Bronchial epithelial cell (primary cell): Measurements from ENCODE around the gene CEP70. TPM values are rescaled to one million over a fixed set of nuclear protein-coding genes. Genes with fewer than 3 reads are reported as not detected.

ENCODE experiments used
- DNase-seq: peaks from one replicate; pipeline ENCODE4 v3.0.0-alpha.2; 2010; ENCODE audit warnings: low read depth
- FAIRE-seq: peaks from 2 replicates; lab custom pipeline; 2011; peaks lifted over from hg19 to GRCh38; lab: Jason Lieb, UNC
- H3K27me3 ChIP-seq: 2 replicates; pipeline ENCODE4 v1.5.1; 2011; ENCODE audit warnings: low read length; ENCODE audit not compliant: control insufficient read depth, insufficient read depth
- H3K36me3 ChIP-seq: 2 replicates; pipeline ENCODE4 v1.5.1; 2011; ENCODE audit warnings: low read length; ENCODE audit not compliant: control insufficient read depth, insufficient read depth
- H3K4me3 ChIP-seq: 2 replicates; pipeline ENCODE4 v1.5.1; 2011; ENCODE audit warnings: mild to moderate bottlenecking, low read depth, low read length, control low read depth
- CTCF ChIP-seq: IDR thresholded peaks from 2 replicates; pipeline ENCODE4 v1.5.1; 2011; ENCODE audit warnings: mild to moderate bottlenecking, moderate library complexity, low read length, control low read depth, inconsistent platforms; ENCODE audit not compliant: insufficient read depth, severe bottlenecking
- total RNA-seq: library from RNA; depleted of rRNA; stranded (reverse); fragments of >200 nt; gene quantifications from 2 replicates; pipeline ENCODE4 v1.2.1, GENCODE V29; 2014

Gene CEP70
- total RNA-seq, 1 donor from 2014 or later, result 18.2 TPM

GRCh38 chr3:138472141-138472825 lies 121.8 kb downstream of the CEP70 start:
- no peak for FAIRE-seq
- TF ChIP-seq CTCF, result no peak

GRCh38 chr3:138471481-138471880 lies 122.6 kb downstream of the CEP70 start:
- Histone ChIP-seq H3K36me3 (no peaks in the 10 kb centered on the region), H3K4me3 (no peak overlapping the region), H3K27me3 (no peaks in the 10 kb centered on the region)
- DNase-seq (no peak), FAIRE-seq (no peak)
- no peak for TF ChIP-seq CTCF

More at GRCh38 chr3:138472141-138472825, 121.8 kb downstream of the CEP70 start:
- H3K4me3 ChIP-seq, result no peak overlapping the region
- DNase-seq, result no peak
- H3K27me3 ChIP-seq, result no peaks in the 10 kb centered on the region
- H3K36me3 ChIP-seq, result no peaks in the 10 kb centered on the region

GRCh38 chr3:138470687-138471086 lies 123.4 kb downstream of the CEP70 start:
- no peak for DNase-seq
- TF ChIP-seq CTCF, result no peak
- no peaks in the 10 kb centered on the region for H3K36me3 ChIP-seq
- H3K4me3 ChIP-seq, result no peak overlapping the region
- H3K27me3 ChIP-seq, result no peaks in the 10 kb centered on the region
- no peak for FAIRE-seq

GRCh38 chr3:138469874-138470273 lies 124.2 kb downstream of the CEP70 start:
- no peak overlapping the region for H3K4me3 ChIP-seq
- H3K36me3 ChIP-seq, result no peaks in the 10 kb centered on the region
- no peak for FAIRE-seq

GRCh38 chr3:138468886-138469285 lies 125.2 kb downstream of the CEP70 start:
- H3K27me3 ChIP-seq, result no peaks in the 10 kb centered on the region
- H3K4me3 ChIP-seq, result no peak overlapping the region
- DNase-seq, result no peak
- no peak for TF ChIP-seq CTCF
- no peaks in the 10 kb centered on the region for H3K36me3 ChIP-seq
- FAIRE-seq, result no peak

More at GRCh38 chr3:138469874-138470273, 124.2 kb downstream of the CEP70 start:
- no peaks in the 10 kb centered on the region for H3K27me3 ChIP-seq
- TF ChIP-seq CTCF, result no peak
- no peak for DNase-seq

GRCh38 chr3:138468451-138468850 lies 125.6 kb downstream of the CEP70 start:
- no peak overlapping the region for H3K4me3 ChIP-seq
- no peaks in the 10 kb centered on the region for H3K36me3 ChIP-seq
- DNase-seq (no peak), FAIRE-seq (no peak)
- no peak for TF ChIP-seq CTCF
- no peaks in the 10 kb centered on the region for H3K27me3 ChIP-seq
